Endothelial cell of umbilical vein (primary cell): ENCODE measurements around the gene C22orf42.

Experiments used
- FOS ChIP-seq: IDR thresholded peaks from 2 replicates; pipeline ENCODE4 v1.6.1; 2011; ENCODE audit warnings: mild to moderate bottlenecking, low read length, moderate library complexity, borderline replicate concordance; ENCODE audit not compliant: insufficient read depth
- MYC ChIP-seq: IDR thresholded peaks from one replicate; pipeline ENCODE4 v1.6.1; 2011; ENCODE audit warnings: mild to moderate bottlenecking, low read depth, low read length
- POLR2A ChIP-seq: IDR thresholded peaks from 2 replicates; pipeline ENCODE4 v1.6.1; 2012; ENCODE audit warnings: low read depth, mild to moderate bottlenecking, control low read depth, low read length
- POLR2AphosphoS5 ChIP-seq: IDR thresholded peaks from 2 replicates; pipeline ENCODE4 v1.6.1; 2012; ENCODE audit warnings: low read depth, mild to moderate bottlenecking, control low read depth, low read length, moderate library complexity; ENCODE audit not compliant: insufficient read depth
- TF ChIP-seq, protein P1 (sequence below), 2 donors: IDR thresholded peaks; 1 replicate in 1 of 2; 2 replicates in 1 of 2; pipeline ENCODE4 v1.5.1; 2011; ENCODE audit warnings: low read length in 2 of 2, mild to moderate bottlenecking in 2 of 2, moderate library complexity in 2 of 2, control low read depth in 1 of 2, inconsistent platforms in 1 of 2, low read depth in 1 of 2; ENCODE audit not compliant: insufficient read depth in 1 of 2; ENCODE audit errors: extremely low read depth in 1 of 2
- TF ChIP-seq, protein P2 (sequence below): IDR thresholded peaks from 2 replicates; pipeline ENCODE4 v1.6.1; 2011; ENCODE audit not compliant: insufficient read depth, insufficient read length

DNA sequence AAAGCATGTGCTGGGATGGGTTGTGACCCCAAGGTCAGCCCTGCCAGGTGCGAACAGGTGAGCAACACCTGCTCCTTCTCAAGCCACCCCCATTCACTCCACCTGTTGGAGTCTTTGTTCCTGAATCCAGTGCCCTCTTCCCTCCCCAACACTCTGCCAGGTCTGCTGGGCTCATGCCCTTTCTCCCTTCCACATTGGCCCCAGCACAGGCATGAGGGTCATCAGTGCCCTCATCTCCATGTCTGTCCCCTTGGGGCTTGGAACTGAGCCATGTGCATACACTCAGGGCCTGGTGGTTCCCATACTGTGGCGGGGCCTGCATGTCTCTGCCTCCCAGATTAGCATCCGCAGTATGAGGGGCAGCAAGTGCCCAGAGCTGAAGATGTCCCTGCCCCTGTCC, 26.7 kb upstream of the C22orf42 start:
- TF ChIP-seq FOS (no peak), POLR2A (no peak), MYC (no peak), POLR2AphosphoS5 (no peak)
- TF ChIP-seq, protein P1, sequence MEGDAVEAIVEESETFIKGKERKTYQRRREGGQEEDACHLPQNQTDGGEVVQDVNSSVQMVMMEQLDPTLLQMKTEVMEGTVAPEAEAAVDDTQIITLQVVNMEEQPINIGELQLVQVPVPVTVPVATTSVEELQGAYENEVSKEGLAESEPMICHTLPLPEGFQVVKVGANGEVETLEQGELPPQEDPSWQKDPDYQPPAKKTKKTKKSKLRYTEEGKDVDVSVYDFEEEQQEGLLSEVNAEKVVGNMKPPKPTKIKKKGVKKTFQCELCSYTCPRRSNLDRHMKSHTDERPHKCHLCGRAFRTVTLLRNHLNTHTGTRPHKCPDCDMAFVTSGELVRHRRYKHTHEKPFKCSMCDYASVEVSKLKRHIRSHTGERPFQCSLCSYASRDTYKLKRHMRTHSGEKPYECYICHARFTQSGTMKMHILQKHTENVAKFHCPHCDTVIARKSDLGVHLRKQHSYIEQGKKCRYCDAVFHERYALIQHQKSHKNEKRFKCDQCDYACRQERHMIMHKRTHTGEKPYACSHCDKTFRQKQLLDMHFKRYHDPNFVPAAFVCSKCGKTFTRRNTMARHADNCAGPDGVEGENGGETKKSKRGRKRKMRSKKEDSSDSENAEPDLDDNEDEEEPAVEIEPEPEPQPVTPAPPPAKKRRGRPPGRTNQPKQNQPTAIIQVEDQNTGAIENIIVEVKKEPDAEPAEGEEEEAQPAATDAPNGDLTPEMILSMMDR (IDR thresholded peaks at IDR 0.05; ENCODE audit: extremely low read depth in 1 of 2, insufficient read depth in 1 of 2, low read depth in 1 of 2, low read length in 2 of 2), result no peak
- TF ChIP-seq, protein P2, sequence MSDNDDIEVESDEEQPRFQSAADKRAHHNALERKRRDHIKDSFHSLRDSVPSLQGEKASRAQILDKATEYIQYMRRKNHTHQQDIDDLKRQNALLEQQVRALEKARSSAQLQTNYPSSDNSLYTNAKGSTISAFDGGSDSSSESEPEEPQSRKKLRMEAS, result no peak
